HG03442 (cell line): ENCODE results near the gene TOP1.

Experiments
- ATAC-seq: cut with Tn5 transposase; IDR thresholded peaks from one replicate; pipeline ENCODE4 v1.9.1; 2021; ENCODE audit warnings: mild to moderate bottlenecking, moderate library complexity; ENCODE audit not compliant: unreplicated experiment

Gene TOP1

GRCh38 chr20:41032271-41032670, 3.6 kb downstream of the TOP1 start:
- ATAC-seq, result no peak

- ATAC-seq, result no peak
Observed at GRCh38 chr20:41034239-41034638, 5.6 kb downstream of the TOP1 start.

GRCh38 chr20:41035207-41035606, 6.6 kb downstream of the TOP1 start:
- no peak for ATAC-seq

DNA sequence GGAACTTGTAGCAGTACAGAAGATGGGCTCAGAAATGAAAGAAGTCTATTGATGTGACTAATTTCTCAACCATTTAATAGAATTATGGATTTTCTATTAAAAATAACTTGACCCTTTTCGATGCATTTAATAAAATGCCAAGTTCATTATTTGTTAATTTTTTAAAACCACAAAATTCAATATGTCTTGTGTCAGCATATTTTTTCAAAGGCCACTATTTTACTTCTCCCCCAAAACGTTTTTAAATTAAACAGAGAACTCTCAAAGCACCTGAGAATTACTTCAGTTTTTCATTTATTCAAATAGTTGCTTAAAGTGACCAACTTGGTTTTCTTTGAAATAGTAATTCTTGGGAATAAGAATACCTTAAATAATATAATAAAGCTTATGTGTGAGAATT, 8.6 kb downstream of the TOP1 start:
- no peak for ATAC-seq

DNA sequence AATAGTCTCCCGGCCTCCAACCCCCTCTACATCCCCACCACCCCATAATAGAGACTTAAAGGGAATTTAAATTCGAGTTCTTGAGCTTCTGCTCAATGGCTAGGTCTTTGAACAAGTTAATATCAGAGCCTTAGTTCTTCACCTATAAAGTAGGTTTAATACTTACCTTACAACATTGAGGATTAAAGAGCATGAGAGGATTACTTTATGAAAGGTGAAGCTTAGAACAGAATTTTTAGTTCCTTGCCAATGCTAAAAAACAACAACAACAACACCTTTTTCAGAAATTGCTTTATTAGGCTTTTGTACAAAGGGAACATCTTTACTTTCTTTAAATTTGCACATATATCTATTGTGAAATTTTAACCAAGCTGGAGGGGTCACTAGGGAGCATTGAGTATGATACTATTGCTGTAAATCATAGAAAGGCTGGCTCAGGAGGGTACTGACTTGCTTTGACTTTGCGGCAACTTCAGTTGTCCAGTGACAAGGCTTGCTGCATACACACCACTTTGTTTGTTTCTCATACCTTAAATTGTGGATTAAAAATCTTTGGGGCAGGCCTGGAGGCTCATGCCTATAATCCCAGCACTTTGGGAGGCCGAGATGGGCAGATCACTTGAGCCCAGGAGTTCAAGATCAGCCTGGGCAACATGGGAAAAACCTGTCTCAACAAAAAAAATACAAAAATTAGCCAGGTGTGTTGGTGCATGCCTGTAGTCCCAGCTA, 9.7 kb downstream of the TOP1 start:
- ATAC-seq, result no peak

- no peak for ATAC-seq
Observed at GRCh38 chr20:41038878-41039404, 10.3 kb downstream of the TOP1 start.

DNA sequence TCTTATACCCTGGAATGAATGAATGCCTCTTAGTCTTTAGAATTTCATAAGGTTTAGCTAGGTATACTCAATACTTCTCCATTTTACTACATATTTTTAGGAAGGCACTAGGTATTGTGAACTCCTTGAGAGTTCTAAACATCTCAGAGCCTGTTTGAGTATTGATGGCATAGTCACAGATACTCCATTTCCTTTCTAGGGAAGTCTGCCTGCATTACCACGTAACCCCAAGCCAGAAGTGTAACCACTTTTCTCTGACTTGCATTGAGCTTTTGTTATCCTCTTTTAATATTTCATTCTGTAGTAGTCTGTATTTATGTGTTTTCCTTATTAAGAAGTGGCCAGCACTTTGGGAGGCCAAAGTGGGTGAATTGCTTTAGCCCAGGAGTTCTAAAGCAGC, 12.2 kb downstream of the TOP1 start:
- no peak for ATAC-seq

DNA sequence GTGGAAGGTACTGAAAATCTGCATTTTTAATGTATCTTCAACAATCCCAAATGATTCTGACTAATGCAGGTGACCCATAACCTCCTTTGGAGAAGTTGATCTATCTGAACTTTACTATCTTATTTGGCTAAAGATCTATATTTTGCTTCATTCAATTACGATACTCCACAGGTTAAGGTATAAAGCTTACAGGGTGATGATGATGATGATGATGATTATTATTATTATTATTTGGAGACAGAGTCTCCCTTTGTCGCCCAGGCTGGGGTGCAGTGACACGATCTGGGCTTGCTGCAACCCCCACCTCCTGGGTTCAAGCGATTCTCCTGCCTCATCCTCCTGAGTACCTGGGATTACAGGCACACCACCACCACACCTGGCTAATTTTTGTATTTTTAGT, 13.1 kb downstream of the TOP1 start:
- no peak for ATAC-seq

GRCh38 chr20:41044409-41045062, 15.9 kb downstream of the TOP1 start:
- no peak for ATAC-seq

DNA sequence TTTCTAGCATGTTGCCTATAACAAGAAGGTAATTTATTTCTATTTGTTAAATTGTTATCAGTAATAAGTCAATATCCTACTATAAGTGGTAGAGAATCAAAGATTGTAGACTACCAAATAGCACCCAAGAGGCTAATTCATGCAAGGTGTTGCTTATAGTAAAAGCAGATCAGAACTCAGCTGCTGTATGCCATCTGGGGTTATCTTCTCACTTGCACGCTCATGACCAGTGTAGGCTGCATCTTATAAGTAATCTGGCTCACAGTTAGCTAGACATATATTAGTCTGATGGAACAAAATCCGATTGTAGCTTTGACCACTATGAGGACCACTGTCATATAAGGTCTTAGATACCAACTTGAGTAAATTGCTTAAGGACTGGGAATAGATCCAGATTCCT, 17.0 kb downstream of the TOP1 start:
- no peak for ATAC-seq

DNA sequence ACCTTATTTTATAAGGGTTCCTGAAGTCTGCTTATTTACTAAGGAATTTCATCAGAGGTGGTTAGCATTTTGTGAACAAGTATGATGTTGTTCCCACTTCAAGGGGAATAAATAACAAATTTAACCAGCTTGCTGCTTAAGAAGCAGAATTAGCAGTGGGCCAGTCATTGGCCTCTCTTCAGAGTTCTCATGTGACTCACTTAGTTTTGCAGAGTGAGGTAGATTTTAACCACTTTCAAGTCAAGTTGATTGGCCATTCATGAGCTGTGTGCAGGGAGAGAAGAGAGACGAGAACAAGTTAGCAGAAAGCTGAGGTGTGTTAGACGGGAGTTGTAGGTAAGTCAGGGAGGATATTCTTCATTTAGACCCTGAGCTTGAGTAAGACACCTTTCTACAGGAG, 18.1 kb downstream of the TOP1 start:
- ATAC-seq, result no peak

DNA sequence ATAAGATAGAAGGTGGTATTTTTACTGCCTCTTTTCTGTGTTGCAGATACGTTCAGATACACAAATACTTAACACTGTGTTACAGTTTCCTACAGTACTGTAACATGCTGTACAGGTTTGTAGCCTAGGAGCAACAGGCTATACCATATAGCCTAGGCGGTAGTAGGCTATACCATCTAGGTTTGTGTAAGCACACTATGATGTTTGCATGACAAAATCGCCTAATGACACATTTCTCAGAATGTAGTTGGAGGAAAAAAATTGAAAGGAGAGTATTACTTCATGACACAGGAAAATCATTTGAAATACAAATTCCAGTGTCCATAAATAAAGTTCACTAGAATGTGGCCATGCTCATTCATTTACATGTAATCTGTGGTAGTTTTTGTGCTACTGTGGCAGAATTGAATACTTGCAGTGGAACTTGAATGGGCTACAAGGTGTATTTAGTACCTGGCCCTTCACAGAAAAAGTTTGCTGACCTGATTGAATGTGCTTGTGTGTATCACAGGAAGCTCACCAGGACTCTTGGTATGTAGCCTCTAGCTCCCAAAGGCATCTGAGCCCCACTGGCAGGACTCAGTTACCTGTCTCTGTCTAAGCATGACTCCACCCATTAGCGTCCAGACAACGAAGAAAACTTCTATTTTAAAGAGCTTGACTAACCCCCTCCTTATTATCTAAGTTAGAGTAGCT, 18.8 kb downstream of the TOP1 start:
- peak; percentile 11 for ATAC-seq

DNA sequence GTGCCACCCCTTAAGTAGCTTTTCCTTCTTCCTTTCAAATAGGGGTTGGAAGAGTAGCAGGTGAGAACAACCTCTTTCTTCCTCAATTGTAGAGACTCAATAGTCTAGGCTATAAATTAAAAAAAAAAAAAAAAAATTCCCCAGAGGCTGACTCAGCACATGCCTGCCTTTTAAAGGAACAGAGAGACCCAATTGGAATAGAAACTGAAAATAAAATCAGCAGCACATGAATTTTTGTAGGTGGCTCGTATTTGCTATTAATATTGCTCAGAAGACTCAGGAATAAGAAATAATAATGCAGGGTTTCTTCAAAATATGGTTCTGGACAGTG, 19.3 kb downstream of the TOP1 start:
- peak; percentile 39 for ATAC-seq

DNA sequence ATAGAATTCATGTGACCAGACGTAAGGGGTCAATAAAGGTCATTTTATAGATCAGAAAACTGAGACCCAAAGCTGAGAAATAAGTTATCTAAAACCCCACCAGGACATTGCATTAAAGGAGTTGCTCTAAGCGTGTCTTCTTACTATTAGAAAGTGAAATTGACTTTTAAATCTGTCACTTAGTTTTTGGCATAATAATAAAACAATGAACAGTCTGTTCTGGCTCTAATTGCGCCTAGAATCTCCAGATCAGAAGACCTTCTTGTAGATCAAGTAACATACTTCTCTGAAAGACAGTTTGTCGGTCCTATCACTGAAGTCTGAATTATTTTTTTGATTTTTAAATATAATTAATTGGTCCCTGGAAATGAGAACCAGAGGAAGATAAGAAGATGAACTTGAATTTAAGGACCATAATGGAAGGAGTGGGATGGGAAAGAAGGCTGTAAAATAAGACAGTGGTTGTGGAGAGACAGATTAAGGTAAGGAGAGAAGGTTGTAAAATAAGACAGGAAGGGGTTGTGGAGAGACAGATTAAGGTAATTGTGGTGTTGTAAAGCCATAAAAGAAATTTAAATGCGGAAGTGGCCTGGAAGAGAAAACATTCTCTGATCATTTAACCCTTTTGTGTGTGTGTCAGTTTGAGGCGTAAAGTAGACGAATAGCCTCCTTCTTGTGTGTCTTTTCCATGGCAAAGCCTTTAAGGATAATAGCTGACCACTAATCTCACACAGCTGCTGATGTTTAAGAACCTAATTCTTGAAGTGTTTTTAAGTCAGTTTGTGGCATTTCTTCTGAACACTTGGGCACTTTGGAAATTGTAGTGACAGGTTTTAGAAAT, 20.1 kb downstream of the TOP1 start:
- ATAC-seq, result no peak

DNA sequence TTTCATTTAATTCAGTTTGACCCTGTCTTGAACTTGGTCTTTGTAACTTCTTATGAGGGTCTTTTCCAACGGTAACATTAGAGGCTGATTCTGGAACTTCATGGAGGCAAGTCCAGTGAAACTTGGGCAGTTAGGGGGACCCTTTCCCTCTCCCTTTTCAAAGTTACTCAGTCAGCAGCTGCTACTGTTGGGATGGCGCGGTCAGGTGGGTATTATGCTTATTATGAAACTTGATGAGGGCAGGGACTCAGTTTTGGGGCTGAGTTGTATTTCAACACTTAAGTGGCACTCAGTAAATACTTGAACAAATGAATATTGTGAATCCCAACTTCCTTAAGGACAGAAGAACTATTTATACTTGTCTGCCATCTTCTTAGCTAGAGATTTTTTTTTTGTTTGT, 20.8 kb downstream of the TOP1 start:
- no peak for ATAC-seq

DNA sequence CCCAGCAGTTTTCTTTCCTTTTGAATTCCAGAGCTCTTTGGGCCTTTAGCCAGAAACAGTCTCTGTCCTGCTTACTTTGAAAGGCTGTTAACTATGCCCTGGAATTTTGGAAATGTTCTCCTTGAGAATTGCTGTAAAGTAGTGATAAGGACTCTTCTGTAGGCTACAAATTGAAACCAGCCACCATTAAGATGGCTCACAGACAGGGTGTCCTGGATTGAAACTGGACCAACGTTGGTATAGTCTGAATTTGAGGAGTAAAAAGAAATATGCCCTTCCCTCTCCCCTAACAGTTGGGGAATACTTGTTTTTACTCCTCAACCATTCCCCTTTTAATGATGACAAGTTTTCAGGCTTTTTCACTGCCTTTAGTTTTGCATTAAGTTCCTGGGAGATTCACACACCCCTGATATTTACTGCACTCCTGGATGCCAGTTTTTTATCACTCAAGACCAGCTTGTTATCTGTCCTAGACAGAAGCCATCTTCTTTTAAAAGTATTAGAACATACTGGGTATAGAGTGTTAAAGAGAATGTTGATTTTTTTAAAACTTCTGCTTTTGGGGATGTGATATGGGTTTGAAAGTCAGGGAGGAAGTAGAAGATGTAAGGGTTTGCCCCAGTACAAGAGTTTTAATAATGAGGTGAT, 21.9 kb downstream of the TOP1 start:
- no peak for ATAC-seq

DNA sequence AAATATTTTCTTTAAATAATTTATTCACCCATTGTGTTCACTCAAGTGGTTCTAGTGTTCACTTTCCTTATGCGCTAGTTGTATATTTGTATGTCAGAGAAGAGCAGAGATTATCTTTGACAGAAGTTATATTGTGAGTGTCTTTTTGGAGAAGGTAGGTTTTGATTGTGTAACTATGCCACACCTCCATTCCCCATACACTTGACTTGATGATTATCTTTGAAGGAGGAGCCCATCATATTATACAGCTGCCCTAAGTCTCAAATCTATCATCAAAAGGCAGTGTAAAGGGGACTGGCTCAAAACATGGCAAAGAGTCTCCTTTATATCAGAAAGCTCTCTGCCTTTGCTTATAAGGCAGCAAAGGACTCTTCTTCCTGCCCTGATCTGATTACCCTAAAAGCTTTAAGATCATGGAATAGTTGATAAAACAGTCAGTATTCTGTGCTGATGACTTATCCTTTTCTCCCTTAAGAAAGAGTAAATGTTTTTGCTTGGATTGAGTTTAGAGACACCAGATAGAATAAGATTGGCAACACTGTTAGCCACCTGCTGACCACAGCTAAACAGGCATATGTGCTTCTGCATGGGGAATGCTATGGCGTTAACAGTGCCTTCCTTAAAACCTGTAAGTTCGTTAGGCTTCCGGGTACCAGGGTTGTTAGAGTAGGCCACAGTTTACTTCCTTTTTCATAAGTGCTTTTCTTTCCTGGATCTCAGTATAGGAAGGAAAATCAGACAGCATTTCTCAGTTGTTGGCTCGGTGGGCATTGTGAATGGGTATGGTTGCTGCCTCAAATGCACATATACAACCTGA, 22.6 kb downstream of the TOP1 start:
- no peak for ATAC-seq

DNA sequence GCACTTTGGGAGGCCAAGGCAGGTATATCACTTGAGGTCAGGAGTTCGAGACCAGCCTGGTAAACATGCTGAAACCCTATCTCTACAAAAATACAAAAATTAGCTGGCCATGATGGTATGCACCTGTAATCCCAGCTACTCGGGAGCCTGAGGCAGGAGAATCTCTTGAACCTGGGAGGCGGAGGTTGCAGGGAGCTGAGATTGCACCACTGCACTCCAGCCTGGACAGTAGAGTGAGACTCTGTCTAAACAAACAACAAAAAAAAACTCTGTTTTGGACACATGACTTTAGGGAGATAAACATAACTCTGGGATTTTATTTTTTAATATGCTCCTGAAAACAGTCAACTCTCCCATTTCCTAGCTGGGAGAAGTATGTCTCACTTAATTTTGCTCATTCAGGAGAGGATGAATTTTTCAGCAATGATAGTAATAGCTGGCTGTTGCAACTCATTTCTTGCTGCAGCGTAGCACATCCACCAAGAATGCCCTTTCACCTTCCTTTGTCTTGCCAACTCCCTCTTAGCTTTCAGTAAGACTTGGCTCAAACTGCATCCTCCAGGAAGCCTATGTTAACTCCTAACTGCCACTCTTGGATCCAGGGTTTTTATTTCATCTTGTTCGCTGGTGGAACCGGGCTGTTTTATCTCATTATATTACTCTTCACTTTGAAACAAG, 24.3 kb downstream of the TOP1 start:
- no peak for ATAC-seq
